DMS153 treated with DMSO at 0.1 percent for 48 hours (cell line): Measurements from ENCODE around the gene HOXA11.

Source experiments
- DNase-seq: peaks from one replicate; lab custom pipeline; 2025; ENCODE audit not compliant: unreplicated experiment; lab: John Stamatoyannopoulos, UW

Gene HOXA11

GRCh38 chr7:27194002-27194352 lies 8.9 kb upstream of the HOXA11 start:
- DNase-seq: no peak

GRCh38 chr7:27193335-27194001 lies 8.4 kb upstream of the HOXA11 start:
- no peak for DNase-seq

- DNase-seq: no peak
These were observed 7.7 kb upstream of the HOXA11 start for GRCh38 chr7:27192546-27193334.

- DNase-seq: no peak
These were observed 7.0 kb upstream of the HOXA11 start for GRCh38 chr7:27191833-27192545.

- no peak for DNase-seq
These were observed 6.2 kb upstream of the HOXA11 start for GRCh38 chr7:27191161-27191731.

- DNase-seq: no peak
These were observed 5.1 kb upstream of the HOXA11 start for GRCh38 chr7:27189997-27190748.

GRCh38 chr7:27189295-27189996 lies 4.4 kb upstream of the HOXA11 start:
- no peak for DNase-seq

GRCh38 chr7:27188386-27189294 lies 3.6 kb upstream of the HOXA11 start:
- peak; percentile 27 for DNase-seq

- no peak for DNase-seq
These were observed 2.7 kb upstream of the HOXA11 start for GRCh38 chr7:27187475-27188385.

- DNase-seq: no peak
These were observed 1.8 kb upstream of the HOXA11 start for GRCh38 chr7:27186668-27187474.

GRCh38 chr7:27185854-27186667 lies 1.0 kb upstream of the HOXA11 start:
- no peak for DNase-seq

GRCh38 chr7:27184337-27185012 lies 557 bp downstream of the HOXA11 start:
- peak; percentile 50 for DNase-seq

GRCh38 chr7:27183682-27184336 lies 1.2 kb downstream of the HOXA11 start:
- DNase-seq: peak; percentile 30

- DNase-seq: no peak
These were observed 2.0 kb downstream of the HOXA11 start for GRCh38 chr7:27182861-27183681.
